ENCODE measurements around the gene SUSD6.
A peak's percentile ranks its signal among the peaks of the same experiment; 100 is the strongest.

DNA sequence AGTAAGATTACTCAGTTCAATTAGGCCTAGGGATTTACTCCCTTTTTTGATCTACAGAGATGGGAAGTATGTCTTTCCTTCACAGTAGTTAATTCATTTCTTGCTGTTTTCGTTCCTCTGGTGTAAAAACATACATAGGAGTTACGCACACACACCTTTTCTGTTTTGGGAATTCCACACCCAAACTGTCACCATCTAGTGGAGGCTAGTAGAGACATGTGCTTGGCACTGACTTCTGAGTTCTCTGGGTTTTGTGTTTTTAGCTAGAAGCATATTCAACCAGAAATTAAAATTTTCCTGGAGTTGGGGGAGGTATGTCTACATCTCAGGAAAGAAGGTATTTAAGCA lies 1.4 kb downstream of the SUSD6 start:
- TF ChIP-seq, protein P1, sequence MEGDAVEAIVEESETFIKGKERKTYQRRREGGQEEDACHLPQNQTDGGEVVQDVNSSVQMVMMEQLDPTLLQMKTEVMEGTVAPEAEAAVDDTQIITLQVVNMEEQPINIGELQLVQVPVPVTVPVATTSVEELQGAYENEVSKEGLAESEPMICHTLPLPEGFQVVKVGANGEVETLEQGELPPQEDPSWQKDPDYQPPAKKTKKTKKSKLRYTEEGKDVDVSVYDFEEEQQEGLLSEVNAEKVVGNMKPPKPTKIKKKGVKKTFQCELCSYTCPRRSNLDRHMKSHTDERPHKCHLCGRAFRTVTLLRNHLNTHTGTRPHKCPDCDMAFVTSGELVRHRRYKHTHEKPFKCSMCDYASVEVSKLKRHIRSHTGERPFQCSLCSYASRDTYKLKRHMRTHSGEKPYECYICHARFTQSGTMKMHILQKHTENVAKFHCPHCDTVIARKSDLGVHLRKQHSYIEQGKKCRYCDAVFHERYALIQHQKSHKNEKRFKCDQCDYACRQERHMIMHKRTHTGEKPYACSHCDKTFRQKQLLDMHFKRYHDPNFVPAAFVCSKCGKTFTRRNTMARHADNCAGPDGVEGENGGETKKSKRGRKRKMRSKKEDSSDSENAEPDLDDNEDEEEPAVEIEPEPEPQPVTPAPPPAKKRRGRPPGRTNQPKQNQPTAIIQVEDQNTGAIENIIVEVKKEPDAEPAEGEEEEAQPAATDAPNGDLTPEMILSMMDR (conservative IDR thresholded peaks at IDR 0.05; ENCODE audit: low read length) = peak; percentile 74
- TF ChIP-seq EZH2phosphoT487 (IDR thresholded peaks at IDR 0.05; ENCODE audit: borderline replicate concordance, low read depth, low read length) = no peak
